GM10266 (cell line): ENCODE measurements around the gene ALDH3B2.

Experiments used
- DNase-seq: peaks from one replicate; pipeline ENCODE4 v3.0.0; 2012; ENCODE audit errors: extremely low spot score
- TF ChIP-seq, protein P1 (sequence below): IDR thresholded peaks from 2 replicates; pipeline ENCODE4 v1.5.1; 2012; ENCODE audit warnings: mild to moderate bottlenecking, low read depth; ENCODE audit not compliant: control insufficient read depth, insufficient read depth; ENCODE audit errors: missing control alignments

The ALDH3B2 gene

DNA sequence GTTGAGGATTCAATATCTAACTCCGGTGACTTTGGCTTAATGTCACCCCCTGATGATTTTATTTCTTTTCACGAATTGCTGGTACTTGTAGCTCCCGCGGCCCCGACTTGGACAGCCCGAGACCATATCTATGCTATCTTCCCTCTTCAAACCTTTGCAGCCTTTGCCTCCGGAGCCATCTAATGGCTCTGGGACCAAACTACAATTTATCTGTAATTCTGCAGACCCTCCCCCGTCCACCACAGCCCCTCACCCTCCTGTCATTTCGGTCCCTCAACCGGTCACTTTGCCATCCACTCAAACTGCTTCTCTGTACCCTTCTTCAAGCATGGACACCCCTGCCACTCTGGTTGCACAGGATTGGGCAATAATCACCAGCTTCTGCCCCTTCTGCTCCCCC lies 25.7 kb upstream of the ALDH3B2 start:
- DNase-seq, result no peak

DNA sequence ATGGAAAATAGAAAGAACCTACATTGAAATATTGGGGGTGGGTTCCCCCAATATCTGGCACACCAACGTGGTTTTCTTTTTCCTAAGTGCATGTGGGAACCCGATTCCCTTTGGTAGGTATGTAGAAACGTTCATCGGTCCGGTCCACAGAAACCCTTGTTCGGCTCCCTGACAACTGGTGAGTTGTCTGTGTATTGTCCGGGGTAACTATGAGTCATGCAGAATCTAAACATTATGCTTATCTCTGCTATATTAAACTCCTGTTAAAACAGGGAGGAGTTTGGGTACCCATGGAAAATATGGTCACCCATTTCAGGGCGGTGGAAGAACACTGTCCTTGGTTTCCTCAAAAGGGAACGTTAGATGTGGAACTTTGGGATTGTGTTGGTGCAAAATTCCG lies 25.1 kb upstream of the ALDH3B2 start:
- TF ChIP-seq, protein P1, sequence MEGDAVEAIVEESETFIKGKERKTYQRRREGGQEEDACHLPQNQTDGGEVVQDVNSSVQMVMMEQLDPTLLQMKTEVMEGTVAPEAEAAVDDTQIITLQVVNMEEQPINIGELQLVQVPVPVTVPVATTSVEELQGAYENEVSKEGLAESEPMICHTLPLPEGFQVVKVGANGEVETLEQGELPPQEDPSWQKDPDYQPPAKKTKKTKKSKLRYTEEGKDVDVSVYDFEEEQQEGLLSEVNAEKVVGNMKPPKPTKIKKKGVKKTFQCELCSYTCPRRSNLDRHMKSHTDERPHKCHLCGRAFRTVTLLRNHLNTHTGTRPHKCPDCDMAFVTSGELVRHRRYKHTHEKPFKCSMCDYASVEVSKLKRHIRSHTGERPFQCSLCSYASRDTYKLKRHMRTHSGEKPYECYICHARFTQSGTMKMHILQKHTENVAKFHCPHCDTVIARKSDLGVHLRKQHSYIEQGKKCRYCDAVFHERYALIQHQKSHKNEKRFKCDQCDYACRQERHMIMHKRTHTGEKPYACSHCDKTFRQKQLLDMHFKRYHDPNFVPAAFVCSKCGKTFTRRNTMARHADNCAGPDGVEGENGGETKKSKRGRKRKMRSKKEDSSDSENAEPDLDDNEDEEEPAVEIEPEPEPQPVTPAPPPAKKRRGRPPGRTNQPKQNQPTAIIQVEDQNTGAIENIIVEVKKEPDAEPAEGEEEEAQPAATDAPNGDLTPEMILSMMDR, result no peak
- no peak for DNase-seq

More for the DNA sequence above, 25.7 kb upstream of the ALDH3B2 start:
- TF ChIP-seq, protein P1, result no peak

DNA sequence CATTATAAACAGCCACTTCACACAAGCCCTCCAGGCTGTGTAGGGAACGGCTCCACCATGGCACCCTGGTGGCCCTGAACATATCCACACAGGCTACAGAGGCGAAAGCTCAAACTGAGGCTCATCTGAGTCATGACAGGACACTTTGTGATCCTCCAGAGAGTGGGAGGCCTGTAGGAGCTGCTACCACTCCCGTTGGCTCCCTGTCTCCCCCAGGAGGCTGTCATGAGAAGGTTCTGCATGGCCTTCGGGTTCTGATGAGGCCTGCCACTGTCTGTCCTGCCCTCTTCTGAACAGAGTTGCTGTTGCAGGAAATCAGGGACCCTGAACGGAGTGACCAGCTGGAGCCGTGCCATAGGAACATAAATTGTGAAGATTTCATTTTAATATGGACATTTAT lies 23.8 kb upstream of the ALDH3B2 start:
- TF ChIP-seq, protein P1, result peak; percentile 35

DNA sequence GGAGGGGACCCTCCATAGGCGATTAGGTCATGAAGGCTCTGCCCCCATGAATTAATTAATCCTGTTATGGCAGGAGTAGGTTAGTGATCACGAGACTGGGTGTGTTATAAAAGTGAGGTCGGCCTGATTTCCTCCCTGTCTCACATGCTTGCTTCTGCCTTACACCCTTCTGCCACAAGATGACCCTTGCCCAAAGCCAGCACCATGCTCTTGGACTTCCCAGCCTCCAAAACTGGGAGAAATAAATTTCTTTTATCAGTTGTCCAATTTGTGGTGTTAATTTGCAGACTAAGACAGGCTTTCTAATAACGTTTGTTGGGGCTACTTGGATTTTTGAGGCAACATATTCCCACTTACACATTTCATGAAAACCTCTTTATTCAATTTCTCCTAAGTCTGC lies 23.4 kb upstream of the ALDH3B2 start:
- TF ChIP-seq, protein P1, result no peak
- no peak for DNase-seq

More for the DNA sequence above, 23.8 kb upstream of the ALDH3B2 start:
- DNase-seq, result peak; percentile 26

DNA sequence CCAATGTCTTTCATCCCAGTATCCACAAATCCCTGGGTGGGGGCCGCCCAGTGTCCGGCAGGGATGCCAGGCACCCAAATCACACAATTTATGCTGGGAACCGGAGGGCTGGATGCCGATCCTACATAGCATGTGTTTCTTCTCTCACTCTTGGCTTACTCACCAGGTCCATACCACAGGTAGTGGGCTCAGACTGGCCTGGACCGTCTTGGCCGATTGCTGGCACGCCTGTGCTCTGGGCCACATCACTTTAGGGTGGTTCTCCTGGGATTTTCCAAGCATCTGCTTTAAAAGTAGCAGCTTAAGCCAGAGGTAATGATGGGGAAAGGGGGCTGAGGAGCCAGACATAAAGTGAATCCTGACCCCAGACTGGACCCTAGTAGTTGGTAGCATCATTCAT lies 22.6 kb upstream of the ALDH3B2 start:
- TF ChIP-seq, protein P1, result no peak
- DNase-seq, result no peak

DNA sequence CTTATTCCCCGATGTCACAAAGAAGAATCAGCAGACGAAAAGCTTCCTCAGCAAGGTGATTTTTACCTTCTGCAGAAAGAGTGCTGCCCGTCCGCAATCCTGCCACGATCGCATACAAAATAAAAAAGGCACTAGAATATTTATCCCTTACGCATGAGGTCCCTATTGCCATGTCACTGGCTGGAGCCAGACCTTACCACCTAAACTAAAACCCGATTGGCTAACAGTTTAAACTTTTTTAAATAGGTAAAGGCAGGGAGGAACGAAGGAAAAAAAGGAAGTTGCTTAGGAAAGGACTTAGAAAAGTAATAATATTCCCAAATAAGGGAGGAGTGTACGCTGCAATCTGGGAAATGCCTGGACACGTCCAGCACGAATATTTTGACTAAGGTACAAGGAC lies 21.2 kb upstream of the ALDH3B2 start:
- TF ChIP-seq, protein P1, result no peak
- DNase-seq, result no peak

GRCh38 chr11:67694875-67695555 lies 20.6 kb upstream of the ALDH3B2 start:
- DNase-seq, result no peak
- TF ChIP-seq, protein P1, result no peak
